Measurements from ENCODE around the gene MT1M.

DNA sequence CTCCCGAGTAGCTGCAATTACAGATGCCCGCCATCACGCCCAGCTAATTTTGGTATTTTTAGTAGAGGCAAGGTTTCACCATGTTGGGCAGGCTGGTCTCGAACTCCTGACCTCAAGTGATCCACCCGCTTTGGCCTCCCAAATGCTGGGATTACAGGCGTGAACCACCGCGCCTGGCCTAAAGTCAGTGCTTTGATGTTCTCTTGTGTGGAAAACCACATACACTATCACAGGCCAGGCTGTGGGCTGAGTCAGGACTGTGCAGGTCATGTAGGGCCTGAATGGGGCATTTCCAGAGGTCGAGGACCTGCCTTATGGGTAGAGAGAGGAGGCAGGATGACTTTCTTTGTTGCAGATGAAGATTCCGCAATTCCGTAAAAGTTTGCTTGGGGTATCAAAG, 48.2 kb upstream of the MT1M start:
- TF ChIP-seq POLR2AphosphoS5 (IDR thresholded peaks at IDR 0.05) (no peak), POLR2A (IDR thresholded peaks at IDR 0.05) (no peak)
- TF ChIP-seq, protein P1, sequence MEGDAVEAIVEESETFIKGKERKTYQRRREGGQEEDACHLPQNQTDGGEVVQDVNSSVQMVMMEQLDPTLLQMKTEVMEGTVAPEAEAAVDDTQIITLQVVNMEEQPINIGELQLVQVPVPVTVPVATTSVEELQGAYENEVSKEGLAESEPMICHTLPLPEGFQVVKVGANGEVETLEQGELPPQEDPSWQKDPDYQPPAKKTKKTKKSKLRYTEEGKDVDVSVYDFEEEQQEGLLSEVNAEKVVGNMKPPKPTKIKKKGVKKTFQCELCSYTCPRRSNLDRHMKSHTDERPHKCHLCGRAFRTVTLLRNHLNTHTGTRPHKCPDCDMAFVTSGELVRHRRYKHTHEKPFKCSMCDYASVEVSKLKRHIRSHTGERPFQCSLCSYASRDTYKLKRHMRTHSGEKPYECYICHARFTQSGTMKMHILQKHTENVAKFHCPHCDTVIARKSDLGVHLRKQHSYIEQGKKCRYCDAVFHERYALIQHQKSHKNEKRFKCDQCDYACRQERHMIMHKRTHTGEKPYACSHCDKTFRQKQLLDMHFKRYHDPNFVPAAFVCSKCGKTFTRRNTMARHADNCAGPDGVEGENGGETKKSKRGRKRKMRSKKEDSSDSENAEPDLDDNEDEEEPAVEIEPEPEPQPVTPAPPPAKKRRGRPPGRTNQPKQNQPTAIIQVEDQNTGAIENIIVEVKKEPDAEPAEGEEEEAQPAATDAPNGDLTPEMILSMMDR (IDR thresholded peaks at IDR 0.05) = no peak
